NB4 (cell line): ENCODE data around the gene LCE7A.

Experiments
- DNase-seq: peaks from one replicate; pipeline ENCODE4 v3.0.0; 2010; ENCODE audit warnings: low read depth
- H3K4me3 ChIP-seq: one replicate; pipeline ENCODE4 v1.5.1; 2011; ENCODE audit warnings: mild to moderate bottlenecking, low read depth, low read length, moderate library complexity
- CTCF ChIP-seq: IDR thresholded peaks from one replicate; pipeline ENCODE4 v1.5.1; 2012; ENCODE audit warnings: low read depth, low read length
- MAX ChIP-seq: IDR thresholded peaks from 2 replicates; pipeline ENCODE4 v1.6.1; 2011; ENCODE audit warnings: low read depth, low read length
- MYC ChIP-seq: IDR thresholded peaks from 2 replicates; pipeline ENCODE4 v1.6.1; 2011; ENCODE audit warnings: low read depth, low read length
- POLR2A ChIP-seq: IDR thresholded peaks from 2 replicates; pipeline ENCODE4 v1.6.1; 2011; ENCODE audit warnings: mild to moderate bottlenecking; ENCODE audit not compliant: insufficient read length; ENCODE audit errors: extremely low read depth

Gene LCE7A

GRCh38 chr1:152906023-152906565 is 46.3 kb downstream of the LCE7A start:
- DNase-seq, result no peak
- no peak for TF ChIP-seq CTCF
- no peak for TF ChIP-seq POLR2A
- TF ChIP-seq MYC, result no peak
- no peak for TF ChIP-seq MAX
- no peak overlapping the region for H3K4me3 ChIP-seq

- no peak within 1 kb of the TSS for H3K4me3 ChIP-seq
- no peak for DNase-seq
- no peak for TF ChIP-seq POLR2A
- TF ChIP-seq MYC, result no peak
- TF ChIP-seq CTCF, result no peak
- no peak for TF ChIP-seq MAX
These were observed 48.1 kb downstream of the LCE7A start, which contains the start of gene IVL for GRCh38 chr1:152907686-152908601. Gene IVL (plus strand): TSS chr1:152908546. CDS start chr1:152909798, 1,252 bp downstream.

GRCh38 chr1:152909206-152909605 is 49.4 kb downstream of the LCE7A start:
- no peak overlapping the region for H3K4me3 ChIP-seq
- no peak for DNase-seq
- TF ChIP-seq POLR2A (no peak), MAX (no peak), MYC (no peak), CTCF (no peak)
